Chondrocyte (in vitro differentiated cells): ENCODE data around the gene PDZRN4. TPM values are rescaled to one million over a fixed set of nuclear protein-coding genes. Genes with fewer than 3 reads are reported as not detected.

Source experiments
- DNase-seq: peaks from one replicate; pipeline ENCODE4 v3.0.0; 2021; ENCODE audit warnings: mixed read lengths, low spot score
- H3K27ac Mint-ChIP-seq: one replicate; pipeline ENCODE4 v1.8.0; 2021; ENCODE audit warnings: mild to moderate bottlenecking, moderate library complexity, mixed read lengths; ENCODE audit not compliant: unreplicated experiment
- H3K27me3 Mint-ChIP-seq: 2 replicates; pipeline ENCODE4 v1.8.0; 2021; ENCODE audit warnings: low read depth, mixed read lengths
- H3K36me3 Mint-ChIP-seq: 2 replicates; pipeline ENCODE4 v1.8.0; 2021; ENCODE audit warnings: low read depth, mixed read lengths
- H3K4me1 Mint-ChIP-seq: 2 replicates; pipeline ENCODE4 v1.8.0; 2021; ENCODE audit warnings: low read depth, mild to moderate bottlenecking, mixed read lengths
- H3K4me3 Mint-ChIP-seq: one replicate; pipeline ENCODE4 v1.8.0; 2021; ENCODE audit warnings: mild to moderate bottlenecking, moderate library complexity, mixed read lengths; ENCODE audit not compliant: unreplicated experiment
- H3K9me3 Mint-ChIP-seq: 2 replicates; pipeline ENCODE4 v1.8.0; 2021; ENCODE audit warnings: low read depth, mixed read lengths
- CTCF ChIP-seq: fragments of 200-600 bp; sonication (generic); IDR thresholded peaks from 2 replicates; pipeline ENCODE4 v1.5.0; 2021; ENCODE audit warnings: antibody characterized with exemption, mild to moderate bottlenecking, moderate library complexity
- total RNA-seq: library from RNA; stranded (reverse); gene quantifications from 3 replicates; pipeline ENCODE4 v1.2.1, GENCODE V29; 2021

Gene PDZRN4
- total RNA-seq, 1 donor from 2014 or later: 0.25 TPM

- no peak for TF ChIP-seq CTCF
- peaks cover 18% of the 10 kb centered on the region for H3K9me3 Mint-ChIP-seq
- no peaks in the 10 kb centered on the region for H3K4me1 Mint-ChIP-seq
- no peaks in the 10 kb centered on the region for H3K27me3 Mint-ChIP-seq
- no peak overlapping the region for H3K4me3 Mint-ChIP-seq
- DNase-seq: no peak
- H3K36me3 Mint-ChIP-seq: no peaks in the 10 kb centered on the region
- no peak overlapping the region for H3K27ac Mint-ChIP-seq
Measured at GRCh38 chr12:41344776-41345470, 156.8 kb downstream of the PDZRN4 start.

GRCh38 chr12:41348198-41348597 is 160.1 kb downstream of the PDZRN4 start:
- Mint-ChIP-seq H3K27me3 (no peaks in the 10 kb centered on the region), H3K9me3 (peaks cover 8% of the 10 kb centered on the region), H3K4me1 (no peaks in the 10 kb centered on the region), H3K4me3 (no peak overlapping the region), H3K27ac (no peak overlapping the region), H3K36me3 (no peaks in the 10 kb centered on the region)
- no peak for TF ChIP-seq CTCF
- no peak for DNase-seq

- no peaks in the 10 kb centered on the region for H3K36me3 Mint-ChIP-seq
- H3K27ac Mint-ChIP-seq: no peak overlapping the region
- H3K4me1 Mint-ChIP-seq: no peaks in the 10 kb centered on the region
- TF ChIP-seq CTCF: no peak
- H3K27me3 Mint-ChIP-seq: no peaks in the 10 kb centered on the region
- H3K4me3 Mint-ChIP-seq: no peak overlapping the region
- no peak for DNase-seq
- peaks cover 4% of the 10 kb centered on the region for H3K9me3 Mint-ChIP-seq
Measured at GRCh38 chr12:41356181-41356580, 168.1 kb downstream of the PDZRN4 start.

- Mint-ChIP-seq H3K4me1 (no peaks in the 10 kb centered on the region), H3K27ac (no peak overlapping the region), H3K27me3 (no peaks in the 10 kb centered on the region), H3K9me3 (peaks cover 2% of the 10 kb centered on the region), H3K36me3 (no peaks in the 10 kb centered on the region), H3K4me3 (no peak overlapping the region)
- TF ChIP-seq CTCF: no peak
- DNase-seq: no peak
Measured at GRCh38 chr12:41361738-41362137, 173.6 kb downstream of the PDZRN4 start.

- no peak overlapping the region for H3K4me3 Mint-ChIP-seq
- peaks cover 2% of the 10 kb centered on the region for H3K9me3 Mint-ChIP-seq
- no peaks in the 10 kb centered on the region for H3K27me3 Mint-ChIP-seq
- TF ChIP-seq CTCF: no peak
- no peak overlapping the region for H3K27ac Mint-ChIP-seq
- H3K36me3 Mint-ChIP-seq: no peaks in the 10 kb centered on the region
- no peaks in the 10 kb centered on the region for H3K4me1 Mint-ChIP-seq
- DNase-seq: no peak
Measured at GRCh38 chr12:41362510-41362909, 174.4 kb downstream of the PDZRN4 start.
